ENCODE results near the gene PLA2R1. TPM values are rescaled to one million over a fixed set of nuclear protein-coding genes. Genes with fewer than 3 reads are reported as not detected.

PLA2R1 gene
- polyA plus RNA-seq, 1 of the 3 experiments (the other 2 are of a cell fraction) = not detected

DNA sequence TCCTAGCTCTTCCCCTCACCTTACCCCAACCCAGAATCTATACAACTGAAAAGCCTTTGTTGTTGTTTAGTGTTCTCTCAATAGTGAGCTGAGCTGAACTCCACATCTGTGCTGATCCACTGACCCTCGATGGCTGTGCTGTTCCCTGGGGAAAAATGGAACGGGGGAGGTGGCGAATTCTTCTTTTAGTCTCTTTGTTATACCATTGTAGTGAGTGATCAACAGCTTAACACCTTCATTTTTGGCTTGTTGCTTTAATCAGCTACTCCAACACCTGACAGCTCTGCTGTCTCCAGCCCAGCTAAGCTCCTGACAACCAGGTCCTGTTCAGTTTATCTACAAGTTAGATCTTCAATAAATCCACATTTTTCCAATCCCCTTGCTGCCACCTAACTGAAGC, 25.7 kb downstream of the PLA2R1 start:
- Histone ChIP-seq H3K9me2 (no peaks in the 10 kb centered on the region), H3K79me2 (ENCODE audit: insufficient read depth) (no peaks in the 10 kb centered on the region), H3F3A (replicated peaks; ENCODE audit: insufficient read depth) (no peaks in the 10 kb centered on the region), H4K20me1 (ENCODE audit: insufficient read depth) (no peaks in the 10 kb centered on the region), H3K4me1 (ENCODE audit: control insufficient read depth in 1 of 2, insufficient read depth in 2 of 2, low read depth in 1 of 2, low read length in 1 of 2) (no peaks in the 10 kb centered on the region; a peak in 2 of 4 replicates), H2AFZ (ENCODE audit: low read depth) (no peak overlapping the region), H3K9ac (no peak overlapping the region), H3K4me2 (no peak overlapping the region), H3K9me3 (no peaks in the 10 kb centered on the region), H3K27ac (ENCODE audit: low read depth in 2 of 2, low read length in 1 of 2) (no peak overlapping the region), H3K27me3 (ENCODE audit: insufficient read depth) (no peaks in the 10 kb centered on the region), H3K36me3 (replicated peaks in 1 of 2; ENCODE audit: control insufficient read depth in 1 of 2, insufficient read depth in 2 of 2, low read length in 1 of 2) (no peaks in the 10 kb centered on the region), H3K4me3 (ENCODE audit: low read depth in 2 of 2, low read length in 1 of 2) (no peak overlapping the region)
- ChIA-PET CTCF (interaction anchor here (1.1 kb wide), 1 partner anchor 14 kb away, joined by 4 read pairs; no protein-coding TSS in a partner anchor), POLR2A (no interaction called here)
- DNase-seq = no peak
- TF ChIP-seq RXRA (IDR thresholded peaks at IDR 0.05; ENCODE audit: borderline replicate concordance, low read depth) (no peak), MXI1 (IDR thresholded peaks at IDR 0.05; ENCODE audit: low read depth, low read length) (no peak), SMC3 (IDR thresholded peaks at IDR 0.05; ENCODE audit: low read depth, low read length) (no peak)
- TF ChIP-seq, protein P1, sequence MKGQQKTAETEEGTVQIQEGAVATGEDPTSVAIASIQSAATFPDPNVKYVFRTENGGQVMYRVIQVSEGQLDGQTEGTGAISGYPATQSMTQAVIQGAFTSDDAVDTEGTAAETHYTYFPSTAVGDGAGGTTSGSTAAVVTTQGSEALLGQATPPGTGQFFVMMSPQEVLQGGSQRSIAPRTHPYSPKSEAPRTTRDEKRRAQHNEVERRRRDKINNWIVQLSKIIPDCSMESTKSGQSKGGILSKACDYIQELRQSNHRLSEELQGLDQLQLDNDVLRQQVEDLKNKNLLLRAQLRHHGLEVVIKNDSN (IDR thresholded peaks at IDR 0.05; ENCODE audit: borderline replicate concordance, low read depth) = no peak
- 45% methylated on average over 3 of the region's 3 CpGs for WGBS (ENCODE audit: low lambda C conversion rate)

DNA sequence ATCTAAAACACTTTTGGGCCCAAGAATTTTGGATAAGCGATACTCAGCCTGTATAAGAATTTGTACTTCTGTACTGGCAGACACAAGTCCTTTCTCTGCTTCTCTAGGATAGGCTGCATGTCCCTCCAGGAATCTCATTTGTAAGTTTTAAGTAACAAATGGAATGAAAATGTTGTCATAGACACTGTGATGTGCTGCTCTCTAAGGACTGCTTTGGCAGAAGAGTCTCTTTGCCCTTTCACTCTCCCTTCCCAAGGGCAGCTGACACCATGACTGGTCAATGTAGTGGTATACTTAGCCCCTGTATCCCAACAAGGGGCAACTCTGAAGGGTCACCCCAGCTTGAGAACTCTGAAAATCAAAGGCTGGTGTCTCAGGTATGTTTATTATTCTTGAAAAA, 27.3 kb downstream of the PLA2R1 start:
- no peaks in the 10 kb centered on the region for H4K20me1 ChIP-seq (ENCODE audit: insufficient read depth)
- ChIA-PET POLR2A (no interaction called here), CTCF (no interaction called here)
- no peaks in the 10 kb centered on the region; a peak in 2 of 4 replicates for H3K4me1 ChIP-seq (ENCODE audit: control insufficient read depth in 1 of 2, insufficient read depth in 2 of 2, low read depth in 1 of 2, low read length in 1 of 2)
- H3K4me2 ChIP-seq = no peak overlapping the region
- no peak overlapping the region for H3K27ac ChIP-seq (ENCODE audit: low read depth in 2 of 2, low read length in 1 of 2)
- H3K79me2 ChIP-seq (ENCODE audit: insufficient read depth) = no peaks in the 10 kb centered on the region
- H3K9me3 ChIP-seq = no peaks in the 10 kb centered on the region
- no peak overlapping the region for H3K4me3 ChIP-seq (ENCODE audit: low read depth in 2 of 2, low read length in 1 of 2)
- no peaks in the 10 kb centered on the region for H3K9me2 ChIP-seq
- no peak overlapping the region for H3K9ac ChIP-seq
- H3K27me3 ChIP-seq (ENCODE audit: insufficient read depth) = no peaks in the 10 kb centered on the region
- no peak for DNase-seq
- TF ChIP-seq USF2 (IDR thresholded peaks at IDR 0.05; ENCODE audit: borderline replicate concordance, low read depth, low read length) = no peak
- TF ChIP-seq GABPA (IDR thresholded peaks at IDR 0.05; ENCODE audit: low read depth) = no peak
- TF ChIP-seq TEAD4 (IDR thresholded peaks at IDR 0.05; ENCODE audit: borderline replicate concordance, insufficient read depth) = no peak
- no peak for TF ChIP-seq FOXM1 (IDR thresholded peaks at IDR 0.05; ENCODE audit: low read depth)
- TF ChIP-seq TAF1 (IDR thresholded peaks at IDR 0.05; ENCODE audit: borderline replicate concordance, low read depth, low read length) = no peak
- TF ChIP-seq, protein P2, sequence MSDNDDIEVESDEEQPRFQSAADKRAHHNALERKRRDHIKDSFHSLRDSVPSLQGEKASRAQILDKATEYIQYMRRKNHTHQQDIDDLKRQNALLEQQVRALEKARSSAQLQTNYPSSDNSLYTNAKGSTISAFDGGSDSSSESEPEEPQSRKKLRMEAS (IDR thresholded peaks at IDR 0.05; ENCODE audit: low read depth) = no peak
- no peak for TF ChIP-seq MXI1 (IDR thresholded peaks at IDR 0.05; ENCODE audit: low read depth, low read length)
- H3F3A ChIP-seq (replicated peaks; ENCODE audit: insufficient read depth) = no peaks in the 10 kb centered on the region
- 71% methylated on average over 1 of the region's 1 CpG for WGBS (ENCODE audit: low lambda C conversion rate)
- no peaks in the 10 kb centered on the region for H3K36me3 ChIP-seq (replicated peaks in 1 of 2; ENCODE audit: control insufficient read depth in 1 of 2, insufficient read depth in 2 of 2, low read length in 1 of 2)
- H2AFZ ChIP-seq (ENCODE audit: low read depth) = no peak overlapping the region

- Histone ChIP-seq H3K4me3 (ENCODE audit: low read depth in 2 of 2, low read length in 1 of 2) (no peak overlapping the region), H3F3A (replicated peaks; ENCODE audit: insufficient read depth) (no peaks in the 10 kb centered on the region), H3K9ac (no peak overlapping the region), H3K36me3 (replicated peaks in 1 of 2; ENCODE audit: control insufficient read depth in 1 of 2, insufficient read depth in 2 of 2, low read length in 1 of 2) (no peaks in the 10 kb centered on the region), H2AFZ (ENCODE audit: low read depth) (no peak overlapping the region), H3K27ac (ENCODE audit: low read depth in 2 of 2, low read length in 1 of 2) (no peak overlapping the region), H3K4me1 (ENCODE audit: control insufficient read depth in 1 of 2, insufficient read depth in 2 of 2, low read depth in 1 of 2, low read length in 1 of 2) (no peaks in the 10 kb centered on the region), H3K9me2 (no peaks in the 10 kb centered on the region), H4K20me1 (ENCODE audit: insufficient read depth) (no peaks in the 10 kb centered on the region), H3K79me2 (ENCODE audit: insufficient read depth) (no peaks in the 10 kb centered on the region), H3K4me2 (no peak overlapping the region), H3K9me3 (no peaks in the 10 kb centered on the region), H3K27me3 (ENCODE audit: insufficient read depth) (no peaks in the 10 kb centered on the region)
- 87% methylated on average over 6 of the region's 6 CpGs for WGBS (ENCODE audit: low lambda C conversion rate)
- ChIA-PET POLR2A (no interaction called here), CTCF (no interaction called here)
- no peak for DNase-seq
- TF ChIP-seq USF2 (IDR thresholded peaks at IDR 0.05; ENCODE audit: borderline replicate concordance, low read depth, low read length) = no peak
- TF ChIP-seq RAD21 (IDR thresholded peaks at IDR 0.05; ENCODE audit: low read length) = no peak
- no peak for TF ChIP-seq JUND (IDR thresholded peaks at IDR 0.05)
Observed at GRCh38 chr2:160034396-160034795, 28.0 kb downstream of the PLA2R1 start.

Data from SK-N-SH (cell line).